HepG2 (cell line): ENCODE measurements around the gene ADIRF. TPM values are rescaled to one million over a fixed set of nuclear protein-coding genes. Genes with fewer than 3 reads are reported as not detected.

Experiments
- BATF2 ChIP-seq: sonication (generic); formaldehyde crosslinking; IDR thresholded peaks from 2 replicates; pipeline ENCODE4 v1.8.0; 2022; ENCODE audit warnings: mild to moderate bottlenecking, missing genetic modification reagents, moderate library complexity
- HDAC1 ChIP-seq: sonication (generic); formaldehyde crosslinking; IDR thresholded peaks from 2 replicates; pipeline ENCODE4 v1.5.1; 2020; ENCODE audit warnings: mild to moderate bottlenecking, missing genetic modification reagents
- HDAC6 ChIP-seq: fragments of 200-600 bp; sonication (generic); IDR thresholded peaks from 2 replicates; pipeline ENCODE4 v1.7.0; 2017; ENCODE audit warnings: mild to moderate bottlenecking, antibody characterized with exemption, low read length, low read depth
- HOXA5 ChIP-seq: sonication (generic); formaldehyde crosslinking; IDR thresholded peaks from 2 replicates; pipeline ENCODE4 v1.4.0; 2020; ENCODE audit warnings: missing genetic modification reagents
- NFKBIZ ChIP-seq: IDR thresholded peaks from 2 replicates; pipeline ENCODE4 v1.6.1; 2018; ENCODE audit warnings: missing genetic modification reagents, missing compliant biosample characterization
- NR0B2 ChIP-seq: sonication (generic); formaldehyde crosslinking; IDR thresholded peaks from 2 replicates; pipeline ENCODE4 v1.4.0; 2020; ENCODE audit warnings: mild to moderate bottlenecking, missing genetic modification reagents
- SMAD3 ChIP-seq: sonication (generic); formaldehyde crosslinking; IDR thresholded peaks from 2 replicates; pipeline ENCODE4 v1.4.0; 2020; ENCODE audit warnings: missing genetic modification reagents
- STAT6 ChIP-seq: sonication (generic); formaldehyde crosslinking; IDR thresholded peaks from 2 replicates; pipeline ENCODE4 v1.4.0; 2020; ENCODE audit warnings: missing genetic modification reagents, mild to moderate bottlenecking, borderline replicate concordance
- ZBTB39 ChIP-seq: sonication (generic); formaldehyde crosslinking; IDR thresholded peaks from 2 replicates; pipeline ENCODE4 v1.5.0; 2020; ENCODE audit warnings: missing genetic modification reagents
- ZFY ChIP-seq: sonication (generic); formaldehyde crosslinking; IDR thresholded peaks from 2 replicates; pipeline ENCODE4 v1.4.0; 2020; ENCODE audit warnings: missing genetic modification reagents
- ZNF468 ChIP-seq: sonication (generic); formaldehyde crosslinking; IDR thresholded peaks from 2 replicates; pipeline ENCODE4 v1.8.0; 2022; ENCODE audit warnings: mild to moderate bottlenecking, moderate library complexity, missing genetic modification reagents
- ZNF687 ChIP-seq: sonication (generic); formaldehyde crosslinking; IDR thresholded peaks from 2 replicates; pipeline ENCODE4 v1.5.1; 2020; ENCODE audit warnings: mild to moderate bottlenecking, missing genetic modification reagents, moderate library complexity
- ZNF850 ChIP-seq: sonication (generic); formaldehyde crosslinking; conservative IDR thresholded peaks from 2 replicates; pipeline ENCODE4 v1.9.0; 2021; ENCODE audit warnings: mild to moderate bottlenecking, missing genetic modification reagents
- ZNF883 ChIP-seq: sonication (generic); formaldehyde crosslinking; IDR thresholded peaks from 2 replicates; pipeline ENCODE4 v1.5.1; 2020; ENCODE audit warnings: mild to moderate bottlenecking, missing genetic modification reagents; ENCODE audit errors: not compliant biosample characterization
- polyA plus RNA-seq, 8 experiments: library from polyadenylated mRNA; depleted of rRNA in 3 of 8; stranded (reverse) in 7 of 8; unstranded in 1 of 8; fragments of >200 nt; fragmentation: Illumina TruSeq in 4 of 8; extraction: Trizol in 4 of 8; gene quantifications; 2 replicates each; pipeline versions ENCODE4 v1.2.1 to v1.2.3, GENCODE V29; 2011 to 2016; ENCODE audit warnings: low read depth in 4 of 8, missing spikeins in 1 of 8, mixed read lengths in 1 of 8; ENCODE audit not compliant: insufficient read depth in 1 of 8
- total RNA-seq, 5 experiments: library from RNA; depleted of rRNA; stranded (reverse); fragments of >200 nt; fragmentation: Illumina TruSeq; extraction: Trizol; gene quantifications; 2 replicates each; pipeline ENCODE4 v1.2.3, GENCODE V29; 2016; ENCODE audit warnings: low read depth in 1 of 5

Gene ADIRF
- total and polyA plus RNA-seq, 2 of the 13 experiments (the other 11 are each of a cell fraction or from before 2014, with no cell fraction given) = 0.13 to 0.40 TPM

- no peak for TF ChIP-seq ZNF687 (CRISPR knock-in tag)
- no peak for TF ChIP-seq ZNF883 (CRISPR knock-in tag)
- TF ChIP-seq ZNF468 (CRISPR knock-in tag) = no peak
- TF ChIP-seq BATF2 (CRISPR knock-in tag) = no peak
- no peak for TF ChIP-seq ZNF850 (CRISPR knock-in tag)
- no peak for TF ChIP-seq HOXA5 (CRISPR knock-in tag)
- no peak for TF ChIP-seq NFKBIZ (CRISPR knock-in tag)
- TF ChIP-seq ZBTB39 (CRISPR knock-in tag) = no peak
- no peak for TF ChIP-seq ZFY (CRISPR knock-in tag)
- TF ChIP-seq HDAC1 (CRISPR knock-in tag) = no peak
- TF ChIP-seq STAT6 (CRISPR knock-in tag) = no peak
- no peak for TF ChIP-seq NR0B2 (CRISPR knock-in tag)
- TF ChIP-seq SMAD3 (CRISPR knock-in tag) = no peak
- no peak for TF ChIP-seq HDAC6
These were observed 30.7 kb upstream of the ADIRF start (continued) for GRCh38 chr10:86937502-86938154.
